ENCODE data around the gene OMG.
"Not testable (repeated sequence)": the region's sequence is repeated elsewhere in the genome, so short reads cannot be mapped to it uniquely, and the experiment has no call there.

DNA sequence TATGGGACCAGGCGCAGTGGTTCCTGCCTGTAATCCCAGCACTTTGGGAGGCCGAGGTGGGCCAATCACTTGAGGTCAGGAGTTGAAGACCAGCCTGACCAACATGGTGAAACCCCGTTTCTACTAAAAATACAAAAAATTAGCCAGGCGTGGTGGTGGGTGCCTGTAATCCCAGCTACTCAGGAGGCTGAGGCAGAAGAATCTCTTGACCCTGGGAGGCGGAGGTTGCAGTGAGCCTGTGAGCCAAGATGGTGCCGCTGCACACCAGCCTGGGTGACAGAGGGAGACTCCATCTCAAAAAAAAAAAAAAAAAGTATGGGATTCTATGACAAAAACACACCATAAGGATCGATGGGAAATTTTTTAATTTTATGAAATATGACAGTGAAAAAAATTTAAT is 15.2 kb upstream of the OMG start:
- TF ChIP-seq, protein P1, sequence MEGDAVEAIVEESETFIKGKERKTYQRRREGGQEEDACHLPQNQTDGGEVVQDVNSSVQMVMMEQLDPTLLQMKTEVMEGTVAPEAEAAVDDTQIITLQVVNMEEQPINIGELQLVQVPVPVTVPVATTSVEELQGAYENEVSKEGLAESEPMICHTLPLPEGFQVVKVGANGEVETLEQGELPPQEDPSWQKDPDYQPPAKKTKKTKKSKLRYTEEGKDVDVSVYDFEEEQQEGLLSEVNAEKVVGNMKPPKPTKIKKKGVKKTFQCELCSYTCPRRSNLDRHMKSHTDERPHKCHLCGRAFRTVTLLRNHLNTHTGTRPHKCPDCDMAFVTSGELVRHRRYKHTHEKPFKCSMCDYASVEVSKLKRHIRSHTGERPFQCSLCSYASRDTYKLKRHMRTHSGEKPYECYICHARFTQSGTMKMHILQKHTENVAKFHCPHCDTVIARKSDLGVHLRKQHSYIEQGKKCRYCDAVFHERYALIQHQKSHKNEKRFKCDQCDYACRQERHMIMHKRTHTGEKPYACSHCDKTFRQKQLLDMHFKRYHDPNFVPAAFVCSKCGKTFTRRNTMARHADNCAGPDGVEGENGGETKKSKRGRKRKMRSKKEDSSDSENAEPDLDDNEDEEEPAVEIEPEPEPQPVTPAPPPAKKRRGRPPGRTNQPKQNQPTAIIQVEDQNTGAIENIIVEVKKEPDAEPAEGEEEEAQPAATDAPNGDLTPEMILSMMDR (IDR thresholded peaks at IDR 0.05): not testable (repeated sequence)
- TF ChIP-seq, protein P2, sequence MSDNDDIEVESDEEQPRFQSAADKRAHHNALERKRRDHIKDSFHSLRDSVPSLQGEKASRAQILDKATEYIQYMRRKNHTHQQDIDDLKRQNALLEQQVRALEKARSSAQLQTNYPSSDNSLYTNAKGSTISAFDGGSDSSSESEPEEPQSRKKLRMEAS (IDR thresholded peaks at IDR 0.05; ENCODE audit: low read depth): not testable (repeated sequence)
- TF ChIP-seq FOSL2 (IDR thresholded peaks at IDR 0.05; ENCODE audit: borderline replicate concordance, low read depth); RAD21 (IDR thresholded peaks at IDR 0.05; ENCODE audit: low read length); SIN3A (IDR thresholded peaks at IDR 0.05; ENCODE audit: borderline replicate concordance, low read depth, low read length); POLR2AphosphoS5 (IDR thresholded peaks at IDR 0.05; ENCODE audit: low read depth, low read length): not testable (repeated sequence)

All from SK-N-SH (cell line).